NOMO-1 treated with DMSO at 0.1 percent for 48 hours (cell line): ENCODE measurements around the gene PTH1R.

Source experiments
- DNase-seq: peaks from one replicate; lab custom pipeline; 2025; ENCODE audit not compliant: unreplicated experiment; lab: John Stamatoyannopoulos, UW

Gene PTH1R

DNA sequence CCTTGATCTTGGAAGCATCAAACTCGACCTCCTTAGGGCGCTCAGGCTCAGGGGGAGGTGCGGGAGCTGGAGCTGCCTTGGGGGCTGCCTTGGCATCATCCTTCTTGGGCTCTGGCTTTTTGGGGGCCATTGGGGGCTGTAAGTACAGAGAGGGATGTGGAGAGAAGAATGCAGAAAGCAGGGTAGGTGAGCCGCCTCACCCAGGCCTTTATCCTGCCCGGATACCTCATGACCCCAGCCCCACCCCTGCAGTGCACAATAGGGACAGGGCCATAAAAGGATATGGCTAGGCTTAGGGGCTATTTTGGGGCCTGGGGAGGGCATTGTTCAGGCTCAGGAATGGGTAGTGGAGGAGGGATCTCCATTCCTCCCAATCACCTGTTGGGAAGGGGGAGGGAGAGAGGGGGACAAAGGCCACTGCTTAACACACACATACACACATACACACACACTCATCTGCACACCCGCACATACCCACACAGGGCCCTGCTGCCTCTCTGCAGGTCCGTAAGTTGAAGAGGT lies 14.2 kb upstream of the PTH1R start, which contains the start of gene MYL3:
TSS of gene MYL3 (minus strand) at position 184 of the 522 bp plus-strand sequence. CDS start at position 130, 54 bp downstream.
- no peak for DNase-seq

GRCh38 chr3:46864061-46864881 lies 13.2 kb upstream of the PTH1R start:
- DNase-seq, result no peak

DNA sequence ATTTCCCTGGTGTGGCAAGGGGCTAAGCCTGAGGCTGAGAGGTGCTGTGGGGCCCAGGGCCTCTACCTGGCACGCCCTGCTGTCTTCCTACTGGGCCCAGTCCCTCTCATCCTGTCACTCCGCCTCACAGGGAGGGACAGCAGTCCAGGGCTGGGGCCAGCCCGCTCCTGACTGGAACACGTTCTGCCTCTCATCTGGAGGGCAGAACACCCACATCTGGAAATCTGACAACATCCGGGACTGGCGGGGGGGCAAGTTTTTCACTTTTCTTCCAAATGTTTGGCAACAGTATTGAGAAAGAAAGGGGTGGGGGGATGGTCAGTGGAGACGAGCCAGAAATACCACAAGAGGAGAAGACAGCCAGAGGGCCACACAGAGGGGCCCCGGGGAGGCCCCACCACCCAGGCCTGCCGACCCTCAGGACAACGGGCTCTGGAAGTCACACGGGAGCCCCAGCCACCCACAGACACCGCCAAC lies 12.5 kb upstream of the PTH1R start:
- no peak for DNase-seq

- DNase-seq, result no peak
Observed at GRCh38 chr3:46865546-46865945, 12.0 kb upstream of the PTH1R start.

GRCh38 chr3:46866032-46866595 lies 11.4 kb upstream of the PTH1R start:
- DNase-seq, result no peak

DNA sequence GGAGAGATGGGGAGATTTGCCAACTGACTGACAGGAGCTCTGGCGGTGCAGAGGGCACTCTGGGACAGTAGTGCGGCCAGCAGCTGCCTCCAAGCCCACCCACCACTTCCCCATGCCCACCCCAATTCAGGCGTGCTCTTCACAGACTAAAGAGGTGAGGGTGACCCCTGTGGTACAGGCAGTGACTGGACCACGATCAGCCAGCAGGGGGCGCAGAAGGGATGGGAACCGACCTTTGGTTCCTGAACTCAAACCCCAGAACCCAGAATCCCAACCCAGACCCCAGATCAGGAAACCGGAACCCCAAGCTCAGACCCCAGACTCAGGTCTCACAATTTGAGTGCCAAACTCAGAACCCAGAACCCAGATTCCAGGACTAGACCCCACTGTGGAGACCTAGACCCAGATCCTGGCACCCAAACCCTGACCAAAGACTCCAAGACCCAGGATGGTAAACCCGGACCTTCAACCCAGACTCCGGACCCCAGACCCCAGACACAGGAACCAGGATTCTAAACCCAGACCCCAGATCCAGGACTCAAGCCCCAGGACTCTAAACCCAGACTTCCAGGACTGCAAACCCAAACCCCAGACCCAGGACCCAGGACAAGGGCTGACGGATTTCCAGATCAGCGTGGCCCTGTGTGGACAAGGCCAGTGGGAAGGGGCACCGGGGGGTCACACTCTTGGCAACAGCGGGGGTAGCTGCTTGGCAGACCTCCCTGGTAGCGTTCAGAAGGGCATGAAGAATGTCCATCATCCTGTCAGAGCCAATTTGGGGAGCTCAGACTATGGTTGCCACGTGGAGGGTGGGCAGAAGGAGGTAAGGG lies 10.6 kb upstream of the PTH1R start:
- DNase-seq, result peak; percentile 40

- DNase-seq, result no peak
Observed at GRCh38 chr3:46867550-46867898, 10.0 kb upstream of the PTH1R start.

DNA sequence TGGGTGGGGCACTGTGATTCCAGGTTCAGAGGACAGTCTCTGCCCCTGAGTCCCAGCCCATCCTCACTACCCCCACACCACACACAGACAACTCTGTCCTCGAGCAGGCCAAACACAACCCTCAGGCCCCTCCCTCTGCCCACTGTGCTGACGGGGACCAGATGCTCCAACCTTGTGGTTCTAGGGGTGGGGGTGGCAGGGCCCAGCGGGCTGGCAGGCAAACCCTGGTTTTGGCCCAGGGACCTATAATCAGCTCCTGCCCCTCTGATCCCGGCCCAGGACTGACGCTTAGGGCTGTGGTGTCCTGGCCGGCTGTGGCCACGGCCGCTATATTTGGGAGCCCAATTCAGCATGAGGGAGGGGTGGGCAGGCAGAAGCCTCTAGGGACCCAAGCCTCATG lies 9.2 kb upstream of the PTH1R start:
- no peak for DNase-seq

GRCh38 chr3:46868948-46869347 lies 8.6 kb upstream of the PTH1R start:
- DNase-seq, result no peak

- no peak for DNase-seq
Observed at GRCh38 chr3:46869440-46869839, 8.1 kb upstream of the PTH1R start.

- DNase-seq, result no peak
Observed at GRCh38 chr3:46870651-46871050, 6.9 kb upstream of the PTH1R start.

DNA sequence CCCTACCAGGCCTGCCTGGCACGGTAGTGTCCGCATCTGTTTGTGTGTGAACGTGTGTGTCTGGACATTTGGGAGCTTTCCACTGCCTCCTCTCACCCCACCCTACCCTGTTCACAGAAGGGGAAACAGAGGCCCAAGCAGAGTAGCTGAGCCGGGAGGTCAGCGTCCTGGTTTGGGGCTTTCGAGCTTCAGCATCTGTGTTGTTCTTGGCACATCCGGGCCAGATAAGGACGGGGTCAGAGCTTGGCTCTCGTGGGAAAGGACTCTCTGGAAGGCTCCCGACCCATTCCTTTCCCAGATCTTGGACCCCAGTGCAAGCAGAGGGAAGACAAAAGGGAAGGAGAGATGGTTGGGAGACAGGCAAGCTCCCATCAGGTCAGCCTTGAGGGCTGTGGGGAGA lies 6.3 kb upstream of the PTH1R start:
- no peak for DNase-seq

DNA sequence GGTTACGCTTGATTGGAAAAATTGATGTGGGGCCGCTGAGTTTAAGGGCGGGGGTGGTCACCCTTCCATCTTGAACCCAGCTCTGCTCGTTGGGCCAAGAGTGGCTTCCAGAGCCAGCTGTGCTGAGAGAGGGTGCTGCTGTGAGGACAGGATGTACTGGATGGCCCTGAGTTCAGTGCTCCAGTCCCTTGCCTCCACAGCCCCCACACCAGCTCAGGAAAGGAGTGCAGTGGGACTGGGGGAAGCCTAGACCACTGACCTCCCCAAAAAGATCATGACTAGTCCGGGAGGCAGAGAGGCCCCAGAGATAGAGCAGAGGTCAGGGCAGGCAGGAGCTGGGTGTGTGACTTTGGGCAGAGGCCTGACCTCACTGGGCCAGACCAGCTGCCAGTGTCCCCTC lies 4.0 kb upstream of the PTH1R start:
- no peak for DNase-seq

DNA sequence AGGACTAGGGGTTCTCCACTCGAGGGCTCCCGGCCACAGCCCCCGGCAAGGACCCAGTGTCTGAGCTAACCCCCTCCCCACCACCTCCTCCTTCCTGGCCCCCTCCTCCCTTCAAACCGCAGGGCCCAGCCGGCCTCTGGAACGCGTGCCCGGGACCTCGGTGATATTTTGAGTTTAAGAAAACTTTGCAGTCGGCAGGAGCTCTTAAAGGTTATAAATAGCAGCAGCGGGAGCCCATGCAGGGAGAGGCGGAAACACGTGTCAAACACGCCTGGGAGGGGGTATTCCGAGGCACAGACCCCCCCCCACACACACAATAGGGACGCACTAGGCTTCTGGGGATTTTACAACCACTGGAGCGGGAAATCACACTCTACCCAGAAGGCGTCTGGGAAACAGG lies 3.1 kb upstream of the PTH1R start:
- DNase-seq, result no peak

DNA sequence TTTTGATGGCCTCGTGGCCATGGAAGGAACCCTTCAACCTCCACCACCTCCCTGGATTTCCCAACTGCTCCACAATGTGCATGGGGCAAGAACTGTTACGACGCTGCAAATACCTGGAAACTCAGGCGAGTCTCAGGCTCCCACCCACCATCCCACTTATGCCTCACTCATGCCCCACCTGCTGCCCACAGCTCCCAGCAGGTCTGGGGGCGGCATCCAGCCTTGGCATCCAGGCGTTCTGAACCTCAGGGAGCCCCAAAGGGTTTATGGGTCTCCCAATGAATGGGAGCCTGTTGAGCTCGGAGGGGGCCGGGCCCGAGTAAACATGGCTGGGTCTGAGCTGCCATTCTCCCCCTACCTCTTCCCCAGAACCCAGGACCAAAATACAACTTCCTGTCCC lies 2.0 kb upstream of the PTH1R start:
- DNase-seq, result no peak

DNA sequence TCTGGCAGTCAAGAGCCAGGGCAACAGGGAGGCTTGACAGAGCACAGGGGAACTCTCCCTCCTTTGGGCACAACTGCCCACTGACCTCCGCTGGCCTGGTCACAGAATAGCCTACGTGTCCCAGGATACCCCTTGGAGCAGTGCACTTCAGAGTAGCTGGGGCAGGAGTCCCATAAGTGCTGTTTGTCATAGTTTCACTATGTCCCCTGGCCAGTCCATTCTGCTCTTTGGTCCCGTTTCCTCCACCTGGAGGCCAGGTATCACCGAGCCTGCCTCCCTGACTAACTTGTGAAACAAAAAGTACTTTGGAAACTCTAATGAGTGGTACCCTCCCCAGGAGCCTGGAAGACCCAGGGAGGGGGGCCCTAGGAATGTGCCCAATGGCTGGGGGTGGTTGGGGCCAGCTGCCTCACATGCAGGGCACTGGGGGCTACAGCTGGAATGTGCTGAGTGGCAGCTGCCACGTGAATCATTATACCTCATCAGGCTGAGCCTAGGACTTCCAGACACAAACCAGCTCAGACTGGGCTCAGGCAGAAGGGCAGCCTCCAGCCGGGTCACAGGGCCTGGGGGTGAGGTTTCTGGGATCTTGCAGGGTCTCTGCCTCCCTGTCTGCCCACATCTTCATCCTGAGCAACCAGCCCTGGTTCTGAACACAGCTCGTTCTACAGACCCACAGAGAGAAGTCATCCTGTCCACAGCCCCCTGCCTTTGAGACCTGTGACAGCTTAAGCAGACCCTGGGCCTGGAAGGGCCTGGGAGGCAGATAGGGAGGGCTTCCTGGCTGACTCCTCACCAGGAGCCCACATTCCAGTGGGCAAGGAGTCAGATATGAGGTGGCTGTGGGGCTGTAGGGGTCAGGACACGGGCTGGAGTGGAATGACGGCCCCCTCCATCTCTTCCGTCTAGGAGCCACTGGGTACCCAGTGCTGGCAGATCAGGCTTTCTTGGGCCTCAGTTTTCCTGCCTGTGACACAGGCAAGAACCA lies 914 bp upstream of the PTH1R start:
- DNase-seq, result no peak

DNA sequence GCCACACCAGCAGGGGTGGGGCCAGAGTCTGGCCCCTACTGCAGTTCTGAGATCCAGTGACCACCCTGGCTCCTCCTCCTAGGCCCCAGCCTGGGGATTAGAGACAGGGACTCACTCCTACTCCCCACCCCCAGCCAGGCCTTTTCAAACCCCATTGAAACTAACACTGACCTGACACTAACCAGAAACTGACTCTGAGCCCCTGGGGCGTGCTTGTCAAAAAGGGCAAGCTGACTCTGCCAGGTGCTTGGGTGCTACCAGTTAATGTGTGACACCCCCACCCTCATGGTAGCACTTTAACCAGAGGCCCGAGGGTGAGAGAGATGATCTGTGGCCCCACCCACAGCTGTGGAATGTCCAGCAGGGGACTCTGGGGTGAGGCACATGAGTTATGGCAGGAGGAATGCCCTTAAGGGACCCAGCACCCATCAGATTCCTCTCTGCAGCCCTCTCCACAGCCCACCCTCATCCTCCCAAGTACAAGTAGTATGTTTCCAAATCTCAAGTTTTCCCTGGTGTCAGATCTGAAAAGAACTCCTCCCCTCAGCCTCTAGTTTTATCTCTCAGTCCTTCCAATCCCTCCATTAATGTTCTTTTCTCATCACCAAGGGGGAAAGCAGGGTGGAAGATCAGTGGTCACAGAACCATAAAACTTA lies 1.4 kb downstream of the PTH1R start:
- no peak for DNase-seq

GRCh38 chr3:46880884-46881595 lies 3.5 kb downstream of the PTH1R start:
- DNase-seq, result no peak
